ENCODE measurements around the gene PRR23A.
"Not testable (repeated sequence)": the region's sequence is repeated elsewhere in the genome, so short reads cannot be mapped to it uniquely, and the experiment has no call there.

The PRR23A gene

GRCh38 chr3:139006051-139006716, at the start of gene PRR23A:
PRR23A (minus strand) TSS chr3:139006268; CDS start chr3:139006268, 0 bp downstream.
- H3K4me3 ChIP-seq (ENCODE audit: low read length), result no peak within 1 kb of the TSS
- no peaks in the 10 kb centered on the region for H3K4me1 ChIP-seq (ENCODE audit: control insufficient read depth, insufficient read depth, low read length)
- H3K36me3 ChIP-seq (ENCODE audit: control insufficient read depth, insufficient read depth, low read length), result no peaks in the 10 kb centered on the region
- H3K9me3 ChIP-seq (ENCODE audit: control insufficient read depth, insufficient read depth, low read length), result no peaks in the 10 kb centered on the region
- H3K27me3 ChIP-seq (ENCODE audit: control insufficient read depth, insufficient read depth, low read length), result no peaks in the 10 kb centered on the region
- WGBS (ENCODE audit: insufficient coverage, insufficient read length), result no CpG with 5 or more reads among the region's 60 CpGs
- DNase-seq (ENCODE audit: low read depth, low spot score), result no peak
- H3K27ac ChIP-seq (ENCODE audit: low read length), result no peak within 1 kb of the TSS

- H3K27ac ChIP-seq (ENCODE audit: low read length), result no peak overlapping the region
- DNase-seq (ENCODE audit: low read depth, low spot score), result no peak
- no peak overlapping the region for H3K4me3 ChIP-seq (ENCODE audit: low read length)
- H3K27me3 ChIP-seq (ENCODE audit: control insufficient read depth, insufficient read depth, low read length), result no peaks in the 10 kb centered on the region; the same call in 1 of the 2 replicates
- no CpG with 5 or more reads among the region's 2 CpGs for WGBS (ENCODE audit: insufficient coverage, insufficient read length)
- peaks cover 2% of the 10 kb centered on the region for H3K4me1 ChIP-seq (ENCODE audit: control insufficient read depth, insufficient read depth, low read length)
- H3K9me3 ChIP-seq (ENCODE audit: control insufficient read depth, insufficient read depth, low read length), result no peaks in the 10 kb centered on the region
- no peaks in the 10 kb centered on the region for H3K36me3 ChIP-seq (ENCODE audit: control insufficient read depth, insufficient read depth, low read length)
These were observed 46.9 kb upstream of the PRR23A start for GRCh38 chr3:139052802-139053600.

GRCh38 chr3:139044366-139045210, 38.5 kb upstream of the PRR23A start, which contains the start of gene PRR23C:
PRR23C (minus strand) TSS chr3:139044892; CDS start chr3:139044620, 272 bp downstream.
- H3K9me3 ChIP-seq (ENCODE audit: control insufficient read depth, insufficient read depth, low read length), result no peaks in the 10 kb centered on the region
- H3K27ac ChIP-seq (ENCODE audit: low read length), result no peak within 1 kb of the TSS
- no peaks in the 10 kb centered on the region for H3K27me3 ChIP-seq (ENCODE audit: control insufficient read depth, insufficient read depth, low read length)
- WGBS (ENCODE audit: insufficient coverage, insufficient read length), result no CpG with 5 or more reads among the region's 77 CpGs
- H3K4me3 ChIP-seq (ENCODE audit: low read length), result no peak within 1 kb of the TSS
- H3K4me1 ChIP-seq (ENCODE audit: control insufficient read depth, insufficient read depth, low read length), result no peaks in the 10 kb centered on the region
- DNase-seq (ENCODE audit: low read depth, low spot score), result no peak
- H3K36me3 ChIP-seq (ENCODE audit: control insufficient read depth, insufficient read depth, low read length), result no peaks in the 10 kb centered on the region

- Histone ChIP-seq H3K27me3 (ENCODE audit: control insufficient read depth, insufficient read depth, low read length) (no peaks in the 10 kb centered on the region), H3K9me3 (ENCODE audit: control insufficient read depth, insufficient read depth, low read length) (no peaks in the 10 kb centered on the region), H3K27ac (ENCODE audit: low read length) (no peak overlapping the region), H3K36me3 (ENCODE audit: control insufficient read depth, insufficient read depth, low read length) (no peaks in the 10 kb centered on the region), H3K4me1 (ENCODE audit: control insufficient read depth, insufficient read depth, low read length) (no peaks in the 10 kb centered on the region), H3K4me3 (ENCODE audit: low read length) (no peak overlapping the region)
- WGBS (ENCODE audit: insufficient coverage, insufficient read length), result no CpG with 5 or more reads among the region's 50 CpGs
- DNase-seq (ENCODE audit: low read depth, low spot score), result no peak
These were observed 37.7 kb upstream of the PRR23A start for GRCh38 chr3:139043554-139044365.

- no CpG with 5 or more reads among the region's 6 CpGs for WGBS (ENCODE audit: insufficient coverage, insufficient read length)
- H3K4me1 ChIP-seq (ENCODE audit: control insufficient read depth, insufficient read depth, low read length), result no peaks in the 10 kb centered on the region
- no peak overlapping the region for H3K4me3 ChIP-seq (ENCODE audit: low read length)
These were observed 31.4 kb upstream of the PRR23A start for GRCh38 chr3:139037478-139037877.

GRCh38 chr3:139032326-139033002, 26.4 kb upstream of the PRR23A start:
- DNase-seq (ENCODE audit: low read depth, low spot score), result no peak
- no peaks in the 10 kb centered on the region for H3K36me3 ChIP-seq (ENCODE audit: control insufficient read depth, insufficient read depth, low read length)
- H3K4me1 ChIP-seq (ENCODE audit: control insufficient read depth, insufficient read depth, low read length), result no peaks in the 10 kb centered on the region
- no CpG with 5 or more reads among the region's 2 CpGs for WGBS (ENCODE audit: insufficient coverage, insufficient read length)
- no peak overlapping the region for H3K27ac ChIP-seq (ENCODE audit: low read length)
- no peak overlapping the region for H3K4me3 ChIP-seq (ENCODE audit: low read length)
- no peaks in the 10 kb centered on the region for H3K9me3 ChIP-seq (ENCODE audit: control insufficient read depth, insufficient read depth, low read length)
- no peaks in the 10 kb centered on the region for H3K27me3 ChIP-seq (ENCODE audit: control insufficient read depth, insufficient read depth, low read length)

More at GRCh38 chr3:139037478-139037877, 31.4 kb upstream of the PRR23A start:
- Histone ChIP-seq H3K36me3 (ENCODE audit: control insufficient read depth, insufficient read depth, low read length) (no peaks in the 10 kb centered on the region), H3K27ac (ENCODE audit: low read length) (no peak overlapping the region), H3K9me3 (ENCODE audit: control insufficient read depth, insufficient read depth, low read length) (no peaks in the 10 kb centered on the region), H3K27me3 (ENCODE audit: control insufficient read depth, insufficient read depth, low read length) (no peaks in the 10 kb centered on the region)
- DNase-seq (ENCODE audit: low read depth, low spot score), result no peak

GRCh38 chr3:139030576-139030975, 24.5 kb upstream of the PRR23A start:
- H3K27me3 ChIP-seq (ENCODE audit: control insufficient read depth, insufficient read depth, low read length); H3K27ac ChIP-seq (ENCODE audit: low read length); H3K9me3 ChIP-seq (ENCODE audit: control insufficient read depth, insufficient read depth, low read length); DNase-seq (ENCODE audit: low read depth, low spot score); H3K4me1 ChIP-seq (ENCODE audit: control insufficient read depth, insufficient read depth, low read length); H3K36me3 ChIP-seq (ENCODE audit: control insufficient read depth, insufficient read depth, low read length); H3K4me3 ChIP-seq (ENCODE audit: low read length): not testable (repeated sequence)

- Histone ChIP-seq H3K27ac (ENCODE audit: low read length) (no peak overlapping the region), H3K4me3 (ENCODE audit: low read length) (no peak overlapping the region), H3K36me3 (ENCODE audit: control insufficient read depth, insufficient read depth, low read length) (no peaks in the 10 kb centered on the region), H3K27me3 (ENCODE audit: control insufficient read depth, insufficient read depth, low read length) (no peaks in the 10 kb centered on the region), H3K9me3 (ENCODE audit: control insufficient read depth, insufficient read depth, low read length) (no peaks in the 10 kb centered on the region), H3K4me1 (ENCODE audit: control insufficient read depth, insufficient read depth, low read length) (no peaks in the 10 kb centered on the region)
- no CpG with 5 or more reads among the region's 2 CpGs for WGBS (ENCODE audit: insufficient coverage, insufficient read length)
- no peak for DNase-seq (ENCODE audit: low read depth, low spot score)
These were observed 18.9 kb upstream of the PRR23A start for GRCh38 chr3:139024968-139025367.

GRCh38 chr3:139020868-139021234, 14.8 kb upstream of the PRR23A start, which contains the start of gene PRR23B:
PRR23B (minus strand) TSS chr3:139020926; CDS start chr3:139020661, 265 bp downstream.
- no peak for DNase-seq (ENCODE audit: low read depth, low spot score)
- no CpG with 5 or more reads among the region's 19 CpGs for WGBS (ENCODE audit: insufficient coverage, insufficient read length)
- Histone ChIP-seq H3K27ac (ENCODE audit: low read length) (no peak within 1 kb of the TSS), H3K9me3 (ENCODE audit: control insufficient read depth, insufficient read depth, low read length) (no peaks in the 10 kb centered on the region), H3K4me3 (ENCODE audit: low read length) (no peak within 1 kb of the TSS), H3K27me3 (ENCODE audit: control insufficient read depth, insufficient read depth, low read length) (no peaks in the 10 kb centered on the region), H3K4me1 (ENCODE audit: control insufficient read depth, insufficient read depth, low read length) (no peaks in the 10 kb centered on the region), H3K36me3 (ENCODE audit: control insufficient read depth, insufficient read depth, low read length) (no peaks in the 10 kb centered on the region)
